ENCODE measurements around the gene HOXA11. TPM values are rescaled to one million over a fixed set of nuclear protein-coding genes. Genes with fewer than 3 reads are reported as not detected.

Gene HOXA11
- total and polyA plus RNA-seq, 2 of the 4 experiments (the other 2 are of a cell fraction), result 0.05 TPM; not detected in 1

DNA sequence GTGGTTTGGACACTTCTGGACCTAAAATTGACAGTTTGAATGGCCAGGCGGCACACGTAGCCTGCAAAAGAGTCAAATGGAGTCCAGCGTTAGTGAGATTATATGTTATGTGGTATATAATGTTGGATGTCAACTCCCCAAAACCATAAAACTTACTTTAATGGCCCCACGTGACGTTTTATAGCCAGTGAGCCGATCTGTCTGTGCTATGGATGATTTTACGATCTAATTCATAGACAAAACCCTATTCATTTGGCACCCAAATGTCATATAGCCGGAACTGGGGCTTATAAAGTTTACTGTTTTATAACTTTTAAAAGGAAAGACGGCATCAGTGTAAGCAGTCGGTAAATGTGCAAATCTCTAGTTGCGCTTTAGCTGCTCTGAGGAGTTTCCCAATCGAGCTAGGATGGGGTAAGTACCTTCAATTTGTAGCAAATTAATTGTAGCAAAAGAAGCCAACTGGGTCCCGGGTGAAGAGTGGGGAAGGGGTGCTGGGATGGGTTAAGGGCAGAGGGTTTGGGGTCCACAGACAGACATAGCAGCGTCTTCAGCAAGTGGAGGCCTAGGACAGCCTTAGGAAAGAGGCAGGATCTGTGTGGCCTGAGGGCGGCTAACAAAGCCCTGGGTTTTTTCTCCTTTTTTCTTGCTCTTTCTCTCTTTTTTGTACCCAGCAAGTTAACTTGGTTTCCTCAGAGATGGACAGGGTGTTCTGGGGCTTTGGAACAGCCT is 44.7 kb downstream of the HOXA11 start:
- Histone ChIP-seq H4K91ac (ENCODE audit: insufficient read depth, low read depth, low read length) (peak overlapping the region; percentile 90), H2BK120ac (ENCODE audit: low read depth, low read length) (peak overlapping the region; percentile 93), H4K20me1 (ENCODE audit: insufficient read depth, low read length) (no peaks in the 10 kb centered on the region), H3K4me2 (ENCODE audit: low read depth, low read length) (peak overlapping the region; percentile 94), H4K5ac (ENCODE audit: low read depth, low read length) (peak overlapping the region; percentile 97), H3K18ac (ENCODE audit: low read depth, low read length) (peak overlapping the region; percentile 95), H2AFZ (replicated peaks; ENCODE audit: low read length, poor library complexity) (peak overlapping the region; percentile 87), H2BK5ac (ENCODE audit: low read depth, low read length, poor library complexity, severe bottlenecking) (peak overlapping the region; percentile 35), H3K4me1 (ENCODE audit: control insufficient read depth, insufficient read depth, low read length) (peaks cover 15% of the 10 kb centered on the region), H3K4ac (ENCODE audit: low read depth, low read length) (peak overlapping the region; percentile 93), H3K4me3 (ENCODE audit: insufficient read depth, low read depth, low read length) (peak overlapping the region; percentile 30), H3K27ac (ENCODE audit: insufficient read depth, low read length) (peak overlapping the region; percentile 94), H3K9me3 (ENCODE audit: control insufficient read depth, insufficient read depth, low read length) (no peaks in the 10 kb centered on the region), H2BK20ac (ENCODE audit: low read depth, low read length) (peak overlapping the region; percentile 63), H3K36me3 (ENCODE audit: control insufficient read depth, insufficient read depth, low read length) (peaks cover 9% of the 10 kb centered on the region), H3K23ac (ENCODE audit: low read depth, low read length) (peak overlapping the region; percentile 97), H4K8ac (ENCODE audit: low read depth in 2 of 2, low read length in 2 of 2) (peak overlapping the region; percentile 69 to 87), H3K79me1 (ENCODE audit: low read depth in 1 of 2, low read length in 2 of 2) (peaks cover 0 to 31% of the 10 kb centered on the region in 2 experiments; a peak in 2 of 4 replicates), H3K27me3 (ENCODE audit: control insufficient read depth, insufficient read depth, low read length) (no peaks in the 10 kb centered on the region), H2AK5ac (ENCODE audit: low read depth, low read length) (peak overlapping the region; percentile 42), H3K56ac (ENCODE audit: extremely low read depth, insufficient read depth, low read length) (peak overlapping the region; percentile 83), H2AK9ac (replicated peaks; ENCODE audit: low read depth, low read length, poor library complexity) (peak overlapping the region; percentile 63), H2BK15ac (ENCODE audit: low read depth, low read length) (peak overlapping the region; percentile 97; the same call in 2 of the 3 replicates), H3K9ac (ENCODE audit: low read depth, low read length) (peak overlapping the region; percentile 89), H3K14ac (replicated peaks; ENCODE audit: low read depth, low read length) (peak overlapping the region; percentile 92), H3K9me1 (ENCODE audit: insufficient read depth, low read length) (no peaks in the 10 kb centered on the region)
- intact Hi-C loops (cut with micrococcal nuclease) (loop anchor here (5.0 kb wide), 1 partner anchor 1248 kb away; no protein-coding TSS in a partner anchor), in situ Hi-C loops (cut with MboI; ENCODE audit: low sequenced_read_pairs) (loop anchor here (5.0 to 10.0 kb wide), 3 partner anchors 38 to 945 kb away; partner anchors contain the start of gene HOXA2), dilution Hi-C loops (cut with HindIII; ENCODE audit: low sequenced_read_pairs, unreplicated experiment) (no loop called here)
- DNase-seq (no peak), ATAC-seq (ENCODE audit: low read depth) (no peak)
- no TSS peak for BruUV-seq (replicated peaks)
- 13% methylated on average over 3 of the region's 15 CpGs; no CpG with 5 or more reads in 1 of the 2 experiments for WGBS, 2 experiments (ENCODE audit: extremely low coverage in 2 of 2, insufficient read length in 1 of 2)
- POLR2A ChIA-PET (ENCODE audit: unreplicated experiment), result no interaction called here
- CTCF ChIA-PET, result interaction anchor here (0.6 to 1.2 kb wide), 3 partner anchors 9 to 459 kb away, joined by 3 to 5 read pairs (median 4); partner anchors contain the start of gene HOXA4
- no peak for TF ChIP-seq SMC3 (IDR thresholded peaks at IDR 0.05; ENCODE audit: low read depth, low read length)
- no peak for TF ChIP-seq RFX5 (IDR thresholded peaks at IDR 0.05; ENCODE audit: low read depth, low read length)
- TF ChIP-seq, protein P1, sequence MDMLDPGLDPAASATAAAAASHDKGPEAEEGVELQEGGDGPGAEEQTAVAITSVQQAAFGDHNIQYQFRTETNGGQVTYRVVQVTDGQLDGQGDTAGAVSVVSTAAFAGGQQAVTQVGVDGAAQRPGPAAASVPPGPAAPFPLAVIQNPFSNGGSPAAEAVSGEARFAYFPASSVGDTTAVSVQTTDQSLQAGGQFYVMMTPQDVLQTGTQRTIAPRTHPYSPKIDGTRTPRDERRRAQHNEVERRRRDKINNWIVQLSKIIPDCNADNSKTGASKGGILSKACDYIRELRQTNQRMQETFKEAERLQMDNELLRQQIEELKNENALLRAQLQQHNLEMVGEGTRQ (IDR thresholded peaks at IDR 0.05; ENCODE audit: low read depth, low read length), result peak; percentile 84
- no peak for TF ChIP-seq RAD21 (IDR thresholded peaks at IDR 0.05; ENCODE audit: low read length)
- TF ChIP-seq POLR2A (IDR thresholded peaks at IDR 0.05; ENCODE audit: low read depth, low read length), result no peak
- no peak for TF ChIP-seq FOS (IDR thresholded peaks at IDR 0.05; ENCODE audit: low read depth, low read length)
- no peak for TF ChIP-seq MAZ (IDR thresholded peaks at IDR 0.05; ENCODE audit: borderline replicate concordance, low read depth, low read length)
- no peak for TF ChIP-seq RCOR1 (IDR thresholded peaks at IDR 0.05; ENCODE audit: insufficient replicate concordance, low read length)
- TF ChIP-seq MAFK (IDR thresholded peaks at IDR 0.05; ENCODE audit: low read depth, low read length), result no peak
- TF ChIP-seq CEBPB (IDR thresholded peaks at IDR 0.05; ENCODE audit: low read depth, low read length), result peak; percentile 31; the same call in 1 of the 2 replicates
- peak; percentile 20; the same call in 1 of the 2 replicates for TF ChIP-seq CHD1 (IDR thresholded peaks at IDR 0.05; ENCODE audit: low read depth, low read length)
- TF ChIP-seq BHLHE40 (IDR thresholded peaks at IDR 0.05; ENCODE audit: low read depth, low read length), result no peak
- TF ChIP-seq MXI1 (IDR thresholded peaks at IDR 0.05; ENCODE audit: borderline replicate concordance, low read depth, low read length), result no peak
- TF ChIP-seq, protein P2, sequence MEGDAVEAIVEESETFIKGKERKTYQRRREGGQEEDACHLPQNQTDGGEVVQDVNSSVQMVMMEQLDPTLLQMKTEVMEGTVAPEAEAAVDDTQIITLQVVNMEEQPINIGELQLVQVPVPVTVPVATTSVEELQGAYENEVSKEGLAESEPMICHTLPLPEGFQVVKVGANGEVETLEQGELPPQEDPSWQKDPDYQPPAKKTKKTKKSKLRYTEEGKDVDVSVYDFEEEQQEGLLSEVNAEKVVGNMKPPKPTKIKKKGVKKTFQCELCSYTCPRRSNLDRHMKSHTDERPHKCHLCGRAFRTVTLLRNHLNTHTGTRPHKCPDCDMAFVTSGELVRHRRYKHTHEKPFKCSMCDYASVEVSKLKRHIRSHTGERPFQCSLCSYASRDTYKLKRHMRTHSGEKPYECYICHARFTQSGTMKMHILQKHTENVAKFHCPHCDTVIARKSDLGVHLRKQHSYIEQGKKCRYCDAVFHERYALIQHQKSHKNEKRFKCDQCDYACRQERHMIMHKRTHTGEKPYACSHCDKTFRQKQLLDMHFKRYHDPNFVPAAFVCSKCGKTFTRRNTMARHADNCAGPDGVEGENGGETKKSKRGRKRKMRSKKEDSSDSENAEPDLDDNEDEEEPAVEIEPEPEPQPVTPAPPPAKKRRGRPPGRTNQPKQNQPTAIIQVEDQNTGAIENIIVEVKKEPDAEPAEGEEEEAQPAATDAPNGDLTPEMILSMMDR (conservative IDR thresholded peaks at IDR 0.05; ENCODE audit: low read depth, low read length), result no peak
- TF ChIP-seq NFE2L2 (IDR thresholded peaks at IDR 0.05; ENCODE audit: low read depth, low read length), result no peak

All from IMR-90 (cell line).